Keratinocyte (primary cell): ENCODE measurements around the gene ZNF438. TPM values are rescaled to one million over a fixed set of nuclear protein-coding genes. Genes with fewer than 3 reads are reported as not detected.

Source experiments
- DNase-seq: peaks from one replicate; pipeline ENCODE4 v3.0.0-alpha.2; 2011; ENCODE audit warnings: low read depth, missing footprints, low spot score
- FAIRE-seq: peaks from 2 replicates; lab custom pipeline; 2011; peaks lifted over from hg19 to GRCh38; lab: Jason Lieb, UNC
- H2AFZ ChIP-seq: 2 replicates; pipeline ENCODE4 v1.6.0; 2012; ENCODE audit warnings: low read length, control low read depth, inconsistent platforms; ENCODE audit not compliant: control insufficient read depth
- H3K27ac ChIP-seq: 2 replicates; pipeline ENCODE4 v1.5.1; 2011; ENCODE audit warnings: low read length; ENCODE audit not compliant: control insufficient read depth, insufficient read depth
- H3K27me3 ChIP-seq: 3 replicates; pipeline ENCODE4 v1.6.0; 2011; ENCODE audit warnings: low read length; ENCODE audit not compliant: control insufficient read depth, insufficient read depth; ENCODE audit errors: extremely low read depth
- H3K36me3 ChIP-seq, 2 experiments: 2 replicates in 1 of 2; 3 replicates in 1 of 2; pipeline ENCODE4 v1.5.1; 2011; ENCODE audit warnings: low read length in 2 of 2, mild to moderate bottlenecking in 1 of 2; ENCODE audit not compliant: control insufficient read depth in 2 of 2, insufficient read depth in 2 of 2; ENCODE audit errors: extremely low read depth in 1 of 2
- H3K4me1 ChIP-seq: 3 replicates; pipeline ENCODE4 v1.5.1; 2011; ENCODE audit warnings: low read length; ENCODE audit not compliant: control insufficient read depth, insufficient read depth; ENCODE audit errors: extremely low read depth
- H3K4me2 ChIP-seq: 3 replicates; pipeline ENCODE4 v1.6.0; 2011; ENCODE audit warnings: low read depth, low read length; ENCODE audit not compliant: control insufficient read depth, insufficient read depth; ENCODE audit errors: extremely low read depth
- H3K4me3 ChIP-seq, 3 experiments: fragments of 200-600 bp in 1 of 3; sonication (generic) in 1 of 3; 2 replicates in 2 of 3; 3 replicates in 1 of 3; pipeline ENCODE4 v1.5.1; 2011 to 2016; ENCODE audit warnings: low read length in 3 of 3, mild to moderate bottlenecking in 3 of 3, control low read depth in 2 of 3, inconsistent platforms in 1 of 3, low read depth in 1 of 3, mixed read lengths in 1 of 3, mixed run types in 1 of 3, moderate library complexity in 1 of 3; ENCODE audit not compliant: control insufficient read depth in 2 of 3, insufficient read depth in 2 of 3; ENCODE audit errors: extremely low read depth in 1 of 3
- H3K79me2 ChIP-seq: 2 replicates; pipeline ENCODE4 v1.6.0; 2012; ENCODE audit warnings: low read length; ENCODE audit not compliant: control insufficient read depth, insufficient read depth
- H3K9ac ChIP-seq: 3 replicates; pipeline ENCODE4 v1.6.0; 2011; ENCODE audit warnings: low read length; ENCODE audit not compliant: control insufficient read depth, insufficient read depth; ENCODE audit errors: extremely low read depth
- H3K9me1 ChIP-seq: 3 replicates; pipeline ENCODE4 v1.6.0; 2011; ENCODE audit warnings: low read length; ENCODE audit not compliant: control insufficient read depth, insufficient read depth; ENCODE audit errors: extremely low read depth
- H3K9me3 ChIP-seq: 2 replicates; pipeline ENCODE4 v1.5.1; 2012; ENCODE audit warnings: low read depth, low read length; ENCODE audit not compliant: control insufficient read depth
- H4K20me1 ChIP-seq: 3 replicates; pipeline ENCODE4 v1.6.0; 2011; ENCODE audit warnings: low read length; ENCODE audit not compliant: control insufficient read depth, insufficient read depth; ENCODE audit errors: extremely low read depth
- EZH2 ChIP-seq: IDR thresholded peaks from one replicate; pipeline ENCODE4 v1.6.1; 2012; ENCODE audit warnings: inconsistent platforms, mild to moderate bottlenecking, low read length, moderate library complexity
- dilution Hi-C: fragments of 300-500 bp; cut with MboI; formaldehyde crosslinking; loops from one replicate; pipeline ENCODE4 v1.7.0; 2020; ENCODE audit warnings: low sequenced_read_pairs; ENCODE audit not compliant: extremely low pct_ligation_motif_present
- polyA plus RNA-seq, 5 experiments: library from polyadenylated mRNA; depleted of rRNA in 3 of 5; stranded (reverse) in 3 of 5; stranded (forward) in 1 of 5; unstranded in 1 of 5; fragments of >200 nt; gene quantifications; 1 replicate in 1 of 5; 2 replicates in 3 of 5; 3 replicates in 1 of 5; pipeline versions ENCODE4 v1.2.1 to v1.2.3, GENCODE V29; 2011 to 2012; ENCODE audit warnings: missing spikeins in 2 of 5, low read depth in 1 of 5, low replicate concordance in 1 of 5
- TF ChIP-seq, protein P1 (sequence below), 3 experiments: IDR thresholded peaks in 1 of 3; conservative IDR thresholded peaks in 1 of 3; optimal IDR thresholded peaks in 1 of 3; 2 replicates in 2 of 3; 3 replicates in 1 of 3; pipeline versions ENCODE3 to v1.5.1; 2011; ENCODE audit warnings: low read length in 3 of 3, mild to moderate bottlenecking in 3 of 3, moderate library complexity in 2 of 3, control low read depth in 1 of 3, inconsistent platforms in 1 of 3; ENCODE audit not compliant: insufficient read depth in 2 of 3; ENCODE audit errors: extremely low read depth in 1 of 3

ZNF438 gene
- polyA plus RNA-seq, 1 donor (not counting 4 experiments of a cell fraction or from before 2014, with no cell fraction given): 2.8 TPM

DNA sequence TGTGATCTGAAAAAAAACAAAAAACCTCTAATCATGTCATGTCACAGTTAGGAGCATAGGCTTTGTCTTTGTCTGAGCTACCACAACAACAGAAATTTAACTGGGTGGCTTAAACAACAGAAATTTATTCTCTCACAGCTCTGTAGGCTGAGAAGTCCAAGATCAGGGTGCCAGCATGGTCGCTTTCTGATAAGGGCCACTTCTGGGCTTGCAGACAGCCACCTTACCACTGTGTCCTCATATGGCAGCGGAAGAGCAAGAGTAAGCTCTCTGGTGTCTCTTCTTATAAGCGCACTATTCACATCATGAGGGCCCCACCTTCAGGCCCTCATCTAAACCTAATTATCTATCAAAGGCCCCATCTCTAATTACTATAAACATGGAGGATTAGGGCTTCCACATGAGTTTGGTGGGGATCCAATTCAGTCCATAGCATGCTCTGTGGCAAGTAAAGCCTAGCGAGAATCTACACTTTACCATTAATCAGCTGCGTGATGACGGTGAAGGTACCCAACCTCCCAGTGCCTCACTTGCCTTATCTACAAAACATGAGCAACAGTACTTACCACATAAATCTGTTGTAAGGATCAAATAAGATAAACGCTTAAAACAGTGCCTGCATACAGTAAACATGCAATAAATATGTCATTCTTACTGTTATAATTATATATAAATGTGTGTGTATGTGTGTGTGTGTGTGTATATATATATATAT is 17.3 kb downstream of the ZNF438 start:
- H3K9ac ChIP-seq: no peak overlapping the region
- no peaks in the 10 kb centered on the region for H3K36me3 ChIP-seq
- DNase-seq (no peak), FAIRE-seq (no peak)
- dilution Hi-C loops: no loop called here
- no peak overlapping the region for H2AFZ ChIP-seq
- no peak overlapping the region for H3K27ac ChIP-seq
- no peaks in the 10 kb centered on the region for H3K4me1 ChIP-seq
- H3K79me2 ChIP-seq: no peaks in the 10 kb centered on the region
- no peak overlapping the region for H3K4me3 ChIP-seq
- H4K20me1 ChIP-seq: no peaks in the 10 kb centered on the region
- no peaks in the 10 kb centered on the region for H3K27me3 ChIP-seq
- H3K9me3 ChIP-seq: no peaks in the 10 kb centered on the region
- H3K4me2 ChIP-seq: no peak overlapping the region
- no peak for TF ChIP-seq EZH2
- TF ChIP-seq, protein P1, sequence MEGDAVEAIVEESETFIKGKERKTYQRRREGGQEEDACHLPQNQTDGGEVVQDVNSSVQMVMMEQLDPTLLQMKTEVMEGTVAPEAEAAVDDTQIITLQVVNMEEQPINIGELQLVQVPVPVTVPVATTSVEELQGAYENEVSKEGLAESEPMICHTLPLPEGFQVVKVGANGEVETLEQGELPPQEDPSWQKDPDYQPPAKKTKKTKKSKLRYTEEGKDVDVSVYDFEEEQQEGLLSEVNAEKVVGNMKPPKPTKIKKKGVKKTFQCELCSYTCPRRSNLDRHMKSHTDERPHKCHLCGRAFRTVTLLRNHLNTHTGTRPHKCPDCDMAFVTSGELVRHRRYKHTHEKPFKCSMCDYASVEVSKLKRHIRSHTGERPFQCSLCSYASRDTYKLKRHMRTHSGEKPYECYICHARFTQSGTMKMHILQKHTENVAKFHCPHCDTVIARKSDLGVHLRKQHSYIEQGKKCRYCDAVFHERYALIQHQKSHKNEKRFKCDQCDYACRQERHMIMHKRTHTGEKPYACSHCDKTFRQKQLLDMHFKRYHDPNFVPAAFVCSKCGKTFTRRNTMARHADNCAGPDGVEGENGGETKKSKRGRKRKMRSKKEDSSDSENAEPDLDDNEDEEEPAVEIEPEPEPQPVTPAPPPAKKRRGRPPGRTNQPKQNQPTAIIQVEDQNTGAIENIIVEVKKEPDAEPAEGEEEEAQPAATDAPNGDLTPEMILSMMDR (optimal IDR thresholded peaks at IDR 0.05 in 1 of 3, IDR thresholded peaks at IDR 0.05 in 1 of 3, conservative IDR thresholded peaks at IDR 0.05 in 1 of 3; ENCODE audit: extremely low read depth in 1 of 3, insufficient read depth in 2 of 3, low read length in 3 of 3): no peak
- H3K9me1 ChIP-seq: no peaks in the 10 kb centered on the region

DNA sequence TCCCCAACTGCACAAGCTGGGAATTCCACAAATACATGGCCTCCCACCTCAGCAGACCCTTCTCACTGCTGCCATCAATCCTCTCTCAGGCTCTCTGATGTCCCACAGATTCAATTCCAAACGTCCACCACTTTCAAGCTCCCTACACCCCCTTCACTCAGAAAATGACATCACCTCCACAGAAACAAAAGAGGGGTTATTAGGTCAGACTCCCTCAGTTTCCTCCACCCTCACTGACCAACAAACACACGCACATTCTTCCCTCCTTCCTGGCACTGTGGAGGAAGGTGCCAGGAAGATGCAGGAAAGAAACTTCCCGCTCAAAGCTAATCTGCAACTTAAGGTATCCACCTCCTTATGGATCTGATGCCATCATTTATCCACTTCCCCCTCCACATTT is 18.3 kb downstream of the ZNF438 start:
- no peaks in the 10 kb centered on the region for H3K9me3 ChIP-seq
- H2AFZ ChIP-seq: no peak overlapping the region
- no peaks in the 10 kb centered on the region for H4K20me1 ChIP-seq
- H3K27me3 ChIP-seq: no peaks in the 10 kb centered on the region
- no peak overlapping the region for H3K4me3 ChIP-seq
- no peak overlapping the region for H3K9ac ChIP-seq
- FAIRE-seq: no peak
- H3K27ac ChIP-seq: no peak overlapping the region
- no peak overlapping the region for H3K4me2 ChIP-seq
- no peaks in the 10 kb centered on the region for H3K79me2 ChIP-seq
- H3K4me1 ChIP-seq: peaks cover under 1% of the 10 kb centered on the region
- dilution Hi-C loops: no loop called here
- DNase-seq: no peak
- H3K36me3 ChIP-seq: no peaks in the 10 kb centered on the region
- H3K9me1 ChIP-seq: no peaks in the 10 kb centered on the region
- TF ChIP-seq EZH2: no peak
- TF ChIP-seq, protein P1 (optimal IDR thresholded peaks at IDR 0.05 in 1 of 3, IDR thresholded peaks at IDR 0.05 in 1 of 3, conservative IDR thresholded peaks at IDR 0.05 in 1 of 3; ENCODE audit: extremely low read depth in 1 of 3, insufficient read depth in 2 of 3, low read length in 3 of 3): no peak
